ENCODE measurements around the gene SACS. TPM values are rescaled to one million over a fixed set of nuclear protein-coding genes. Genes with fewer than 3 reads are reported as not detected.

Gene SACS
- total RNA-seq, 6 experiments from 2014 or later = 1.5 to 5.9 (median 3.3) TPM

GRCh38 chr13:23472189-23472588 is 38.7 kb upstream of the SACS start:
- 68% methylated on average over 4 of the region's 4 CpGs for WGBS (ENCODE audit: insufficient coverage, low coverage, low lambda C conversion rate, missing lambda C conversion rate)

GRCh38 chr13:23470790-23471614 is 37.5 kb upstream of the SACS start:
- H3K27me3 ChIP-seq = no peaks in the 10 kb centered on the region
- intact Hi-C loops (cut with DNase I) = no loop called here
- H3K4me3 ChIP-seq = no peak overlapping the region
- TF ChIP-seq CTCF (IDR thresholded peaks at IDR 0.05) = no peak
- TF ChIP-seq POLR2A (IDR thresholded peaks at IDR 0.05) = no peak
- peaks cover 0 to 2% (median under 1%) of the 10 kb centered on the region in 4 donors for H3K4me1 ChIP-seq
- DNase-seq (no peak), ATAC-seq (no peak)
- 36% methylated on average over 7 of the region's 7 CpGs for WGBS (ENCODE audit: insufficient coverage, low coverage, low lambda C conversion rate, missing lambda C conversion rate)
- H3K9me3 ChIP-seq = no peaks in the 10 kb centered on the region
- H3K36me3 ChIP-seq = no peaks in the 10 kb centered on the region
- no peak overlapping the region for H3K27ac ChIP-seq

More at GRCh38 chr13:23472189-23472588, 38.7 kb upstream of the SACS start:
- H3K4me3 ChIP-seq = no peak overlapping the region
- H3K36me3 ChIP-seq = no peaks in the 10 kb centered on the region
- TF ChIP-seq POLR2A (IDR thresholded peaks at IDR 0.05) (no peak), CTCF (IDR thresholded peaks at IDR 0.05) (no peak)
- intact Hi-C loops (cut with DNase I) = no loop called here
- no peaks in the 10 kb centered on the region for H3K4me1 ChIP-seq
- no peaks in the 10 kb centered on the region for H3K9me3 ChIP-seq
- no peaks in the 10 kb centered on the region for H3K27me3 ChIP-seq
- DNase-seq (no peak), ATAC-seq (no peak)
- no peak overlapping the region for H3K27ac ChIP-seq

- no peak for DNase-seq
- intact Hi-C loops (cut with DNase I) = loop anchor here in 1 of 2 donors (10.0 kb wide), 1 partner anchor 405 kb away; no protein-coding TSS in a partner anchor
- peaks cover 0 to 5% (median 3%) of the 10 kb centered on the region in 4 donors for H3K4me1 ChIP-seq
- no peaks in the 10 kb centered on the region for H3K9me3 ChIP-seq
- no peak overlapping the region for H3K4me3 ChIP-seq
- H3K27me3 ChIP-seq = no peaks in the 10 kb centered on the region
- 49% methylated on average over 7 of the region's 9 CpGs for WGBS (ENCODE audit: insufficient coverage, low coverage, low lambda C conversion rate, missing lambda C conversion rate)
- TF ChIP-seq POLR2A (IDR thresholded peaks at IDR 0.05) = no peak
- no peak for TF ChIP-seq CTCF (IDR thresholded peaks at IDR 0.05)
- no peaks in the 10 kb centered on the region for H3K36me3 ChIP-seq
- ATAC-seq = no peak
- no peak overlapping the region for H3K27ac ChIP-seq
These were observed 36.5 kb upstream of the SACS start for GRCh38 chr13:23469951-23470421.

GRCh38 chr13:23468811-23469210 is 35.3 kb upstream of the SACS start:
- H3K9me3 ChIP-seq = no peaks in the 10 kb centered on the region
- no peaks in the 10 kb centered on the region for H3K27me3 ChIP-seq
- 74% methylated on average over 3 of the region's 3 CpGs for WGBS (ENCODE audit: insufficient coverage, low coverage, low lambda C conversion rate, missing lambda C conversion rate)
- H3K36me3 ChIP-seq = no peaks in the 10 kb centered on the region
- H3K4me3 ChIP-seq = no peak overlapping the region
- peaks cover 0 to 5% (median 3%) of the 10 kb centered on the region in 4 donors for H3K4me1 ChIP-seq
- intact Hi-C loops (cut with DNase I) = loop anchor here in 1 of 2 donors (10.0 kb wide), 1 partner anchor 406 kb away; no protein-coding TSS in a partner anchor
- TF ChIP-seq POLR2A (IDR thresholded peaks at IDR 0.05) = no peak
- TF ChIP-seq CTCF (IDR thresholded peaks at IDR 0.05) = no peak
- DNase-seq = no peak
- no peak for ATAC-seq
- H3K27ac ChIP-seq = no peak overlapping the region
